Transverse colon (tissue), 4 donors: ENCODE results near the gene WDR27.

Experiments used
- CTCF ChIP-seq, 5 experiments: fragments of 200-600 bp in 3 of 5; fragments of 450-650 bp in 2 of 5; sonication (generic) in 3 of 5; IDR thresholded peaks; 1 replicate in 2 of 5; 2 replicates in 3 of 5; pipeline ENCODE4 v1.5.1; 2016 to 2017; ENCODE audit warnings: antibody characterized with exemption in 5 of 5, inconsistent platforms in 3 of 5, mild to moderate bottlenecking in 2 of 5, moderate library complexity in 1 of 5
- EP300 ChIP-seq: sonication (generic); formaldehyde crosslinking; IDR thresholded peaks from one replicate; pipeline ENCODE4 v1.6.1; 2017; ENCODE audit warnings: antibody characterized with exemption, low read depth
- POLR2A ChIP-seq: fragments of 450-650 bp; IDR thresholded peaks from one replicate; pipeline ENCODE4 v1.6.1; 2016; ENCODE audit warnings: antibody characterized with exemption, mild to moderate bottlenecking, moderate library complexity
- POLR2AphosphoS5 ChIP-seq, 3 donors: sonication (generic); formaldehyde crosslinking; IDR thresholded peaks; one replicate each; pipeline ENCODE4 v1.6.1; 2016; ENCODE audit warnings: antibody characterized with exemption in 3 of 3

- TF ChIP-seq CTCF (IDR thresholded peaks at IDR 0.05), result no peak
- no peak for TF ChIP-seq EP300
- TF ChIP-seq POLR2AphosphoS5 (IDR thresholded peaks at IDR 0.05), result no peak
- TF ChIP-seq POLR2A, result no peak
Measured at GRCh38 chr6:169660751-169661390, 41.0 kb downstream of the WDR27 start.
